Large intestine (tissue), 3 donors: ENCODE measurements around the gene PPP1R7. TPM values are rescaled to one million over a fixed set of nuclear protein-coding genes. Genes with fewer than 3 reads are reported as not detected.

ENCODE experiments used
- DNase-seq, 2 donors: peaks; one replicate each; pipeline versions ENCODE4 v3.0.0 to v3.0.0-alpha.2; 2013
- H3K27ac ChIP-seq: one replicate; pipeline ENCODE4 v1.5.1; 2013; ENCODE audit warnings: low read length
- H3K27me3 ChIP-seq: 2 replicates; pipeline ENCODE4 v1.6.1; 2013; ENCODE audit warnings: low read length; ENCODE audit not compliant: control insufficient read depth, insufficient read depth
- H3K36me3 ChIP-seq: 2 replicates; pipeline ENCODE4 v1.6.1; 2013; ENCODE audit warnings: low read length; ENCODE audit not compliant: control insufficient read depth, insufficient read depth
- H3K4me1 ChIP-seq: one replicate; pipeline ENCODE4 v1.6.1; 2013; ENCODE audit warnings: low read length; ENCODE audit not compliant: control insufficient read depth, insufficient read depth
- H3K4me3 ChIP-seq: one replicate; pipeline ENCODE4 v1.5.1; 2013; ENCODE audit warnings: low read length
- H3K9me3 ChIP-seq: one replicate; pipeline ENCODE4 v1.6.1; 2013; ENCODE audit warnings: mild to moderate bottlenecking, low read depth, low read length, moderate library complexity; ENCODE audit not compliant: control insufficient read depth
- WGBS: methylation state at CpG from one replicate; pipeline ENCODE4 v1.1.5; 2013; ENCODE audit warnings: low lambda C conversion rate; ENCODE audit not compliant: insufficient coverage; 5-methylcytosine and 5-hydroxymethylcytosine counted together
- polyA plus RNA-seq: library from polyadenylated mRNA; unstranded; fragments of 120-200 nt; gene quantifications from one replicate; pipeline ENCODE4 v1.2.1, GENCODE V29; 2013

Gene PPP1R7
- polyA plus RNA-seq, 1 donor = 58.4 TPM

- WGBS = no CpG with 5 or more reads among the region's 26 CpGs
- H3K27me3 ChIP-seq = no peaks in the 10 kb centered on the region
Observed at GRCh38 chr2:241228081-241228859, 78.0 kb downstream of the PPP1R7 start.

DNA sequence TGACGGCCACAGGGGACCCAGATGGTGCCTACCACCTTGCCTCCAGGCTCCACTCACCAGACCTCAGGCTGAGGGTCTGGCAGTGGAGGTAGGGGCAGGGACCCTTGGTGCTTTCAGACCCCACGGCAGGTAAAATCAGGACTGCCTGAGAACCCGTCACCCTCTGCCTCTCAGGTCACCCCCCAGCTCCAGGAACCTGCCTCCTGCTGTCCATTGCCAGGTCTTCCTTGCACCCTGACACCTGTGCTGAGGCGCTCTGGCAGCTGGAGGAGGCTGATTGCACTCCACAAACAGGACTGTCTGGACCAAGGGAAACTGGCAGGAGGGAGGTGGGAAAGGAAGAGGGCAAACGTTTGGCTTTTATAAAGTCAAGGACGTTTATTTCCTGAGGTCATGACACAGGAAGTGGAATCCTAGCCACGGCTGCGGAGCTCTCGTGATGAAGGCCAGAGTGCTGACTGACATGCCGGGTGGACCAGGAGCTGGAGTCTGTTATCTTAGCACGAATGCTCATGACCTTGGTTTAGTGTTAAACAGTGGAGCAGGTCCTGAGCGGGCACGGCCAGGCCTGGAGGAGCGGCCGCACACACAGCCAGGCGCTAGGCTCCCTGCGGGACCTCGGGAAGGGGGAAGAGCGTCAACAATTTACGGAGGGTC is 78.7 kb downstream of the PPP1R7 start:
- no peak overlapping the region for H3K27ac ChIP-seq
- WGBS = no CpG with 5 or more reads among the region's 20 CpGs
- no peaks in the 10 kb centered on the region for H3K9me3 ChIP-seq
- peaks cover 80% of the 10 kb centered on the region for H3K36me3 ChIP-seq
- peaks cover 13% of the 10 kb centered on the region for H3K4me1 ChIP-seq
- H3K4me3 ChIP-seq = no peak overlapping the region
- H3K27me3 ChIP-seq = no peaks in the 10 kb centered on the region
- no peak for DNase-seq

More at GRCh38 chr2:241228081-241228859, 78.0 kb downstream of the PPP1R7 start:
- peaks cover 21% of the 10 kb centered on the region for H3K4me1 ChIP-seq
- no peak overlapping the region for H3K27ac ChIP-seq
- no peaks in the 10 kb centered on the region for H3K9me3 ChIP-seq
- DNase-seq = no peak
- no peak overlapping the region for H3K4me3 ChIP-seq
- H3K36me3 ChIP-seq = peaks cover 73% of the 10 kb centered on the region

- Histone ChIP-seq H3K27me3 (no peaks in the 10 kb centered on the region), H3K4me3 (no peak overlapping the region), H3K36me3 (peaks cover 88% of the 10 kb centered on the region), H3K9me3 (no peaks in the 10 kb centered on the region), H3K4me1 (peaks cover 5% of the 10 kb centered on the region), H3K27ac (no peak overlapping the region)
- DNase-seq = no peak
- 100% methylated on average over 2 of the region's 29 CpGs for WGBS
Observed at GRCh38 chr2:241229563-241230401, 79.5 kb downstream of the PPP1R7 start.

- no peaks in the 10 kb centered on the region for H3K9me3 ChIP-seq
- H3K27me3 ChIP-seq = no peaks in the 10 kb centered on the region
- no peak overlapping the region for H3K27ac ChIP-seq
- peaks cover 91% of the 10 kb centered on the region for H3K36me3 ChIP-seq
- WGBS = no CpG with 5 or more reads among the region's 19 CpGs
- no peaks in the 10 kb centered on the region for H3K4me1 ChIP-seq
- H3K4me3 ChIP-seq = no peak overlapping the region
- no peak for DNase-seq
Observed at GRCh38 chr2:241230435-241230834, 80.2 kb downstream of the PPP1R7 start.

- Histone ChIP-seq H3K27ac (no peak overlapping the region), H3K4me3 (no peak overlapping the region), H3K27me3 (no peaks in the 10 kb centered on the region), H3K36me3 (peaks cover 96% of the 10 kb centered on the region), H3K9me3 (peaks cover 2% of the 10 kb centered on the region), H3K4me1 (no peaks in the 10 kb centered on the region)
- no peak for DNase-seq
- no CpG with 5 or more reads among the region's 13 CpGs for WGBS
Observed at GRCh38 chr2:241232736-241233575, 82.7 kb downstream of the PPP1R7 start.

Other genes with a start within 250 kb of the PPP1R7 start
- 0.09 TPM for gene CROCC2, start 244.1 kb upstream of the PPP1R7 start, polyA plus RNA-seq
- 6.6 TPM for gene SNED1, start 151.8 kb upstream of the PPP1R7 start, polyA plus RNA-seq
- gene MTERF4, start 48.2 kb upstream of the PPP1R7 start, polyA plus RNA-seq = 53.3 TPM
- 16.7 TPM for gene PASK, start 995 bp upstream of the PPP1R7 start, polyA plus RNA-seq
- gene ANO7, start 38.2 kb downstream of the PPP1R7 start, polyA plus RNA-seq = 31.7 TPM
- 390 TPM for gene HDLBP, start 165.2 kb downstream of the PPP1R7 start, polyA plus RNA-seq
- gene SEPTIN2, start 165.5 kb downstream of the PPP1R7 start, polyA plus RNA-seq = 354 TPM
- gene FARP2, start 205.8 kb downstream of the PPP1R7 start, polyA plus RNA-seq = 52.6 TPM